Thyroid gland (tissue), 4 donors: ENCODE measurements around the gene TMC2. TPM values are rescaled to one million over a fixed set of nuclear protein-coding genes. Genes with fewer than 3 reads are reported as not detected.

Experiments
- DNase-seq, 2 donors: peaks; one replicate each; pipeline ENCODE4 v3.0.0-alpha.2; 2019
- H3K27ac ChIP-seq, 3 donors: fragments of 200-600 bp; sonication (generic); 1 replicate in 2 of 3; 2 replicates in 1 of 3; pipeline ENCODE4 v1.5.1; 2016 to 2019; ENCODE audit warnings: mild to moderate bottlenecking in 1 of 3, moderate library complexity in 1 of 3
- H3K27me3 ChIP-seq: fragments of 200-600 bp; sonication (generic); one replicate; pipeline ENCODE4 v1.5.1; 2019
- H3K36me3 ChIP-seq, 2 donors: fragments of 200-600 bp; sonication (generic); one replicate each; pipeline ENCODE4 v1.5.1; 2016 to 2019
- H3K4me1 ChIP-seq, 2 donors: fragments of 200-600 bp; sonication (generic); one replicate each; pipeline ENCODE4 v1.5.1; 2017 to 2019
- H3K4me3 ChIP-seq, 3 donors: fragments of 200-600 bp; sonication (generic); replicated peaks in 1 of 3; 1 replicate in 2 of 3; 2 replicates in 1 of 3; pipeline ENCODE4 v1.5.1; 2016; ENCODE audit warnings: mild to moderate bottlenecking in 1 of 3
- H3K9me3 ChIP-seq: fragments of 200-600 bp; sonication (generic); one replicate; pipeline ENCODE4 v1.5.1; 2017
- POLR2A ChIP-seq, 2 donors: fragments of 450-650 bp; IDR thresholded peaks; one replicate each; pipeline ENCODE4 v1.6.1; 2017; ENCODE audit warnings: antibody characterized with exemption in 2 of 2, mild to moderate bottlenecking in 2 of 2, moderate library complexity in 1 of 2
- whole genome bisulfite sequencing, 2 donors: methylation state at CpG; one replicate each; pipeline ENCODE4 v1.1.5; 2017; 5-methylcytosine and 5-hydroxymethylcytosine counted together
- intact Hi-C: fragments of 100-400 bp; cut with DNase I; formaldehyde crosslinking; loops from one replicate; pipeline ENCODE4 v1.15.1; 2023
- total RNA-seq, 4 donors: library from RNA; depleted of rRNA; stranded (reverse); fragments of >200 nt; gene quantifications; one replicate each; pipeline ENCODE4 v1.2.3, GENCODE V29; 2016
- TF ChIP-seq, protein P1 (sequence below), 6 experiments: fragments of 200-600 bp in 3 of 6; fragments of 450-650 bp in 3 of 6; sonication (generic) in 3 of 6; IDR thresholded peaks; one replicate each; pipeline ENCODE4 v1.5.1; 2016 to 2019; ENCODE audit warnings: antibody characterized with exemption in 6 of 6, mild to moderate bottlenecking in 2 of 6, inconsistent platforms in 1 of 6, moderate library complexity in 1 of 6

Gene TMC2
- total RNA-seq, 4 donors from 2014 or later: 0.11 TPM; not detected in 3

- H3K4me3 ChIP-seq: peak overlapping the region; percentile 67 to 80 (median 75)
- TF ChIP-seq, protein P1, sequence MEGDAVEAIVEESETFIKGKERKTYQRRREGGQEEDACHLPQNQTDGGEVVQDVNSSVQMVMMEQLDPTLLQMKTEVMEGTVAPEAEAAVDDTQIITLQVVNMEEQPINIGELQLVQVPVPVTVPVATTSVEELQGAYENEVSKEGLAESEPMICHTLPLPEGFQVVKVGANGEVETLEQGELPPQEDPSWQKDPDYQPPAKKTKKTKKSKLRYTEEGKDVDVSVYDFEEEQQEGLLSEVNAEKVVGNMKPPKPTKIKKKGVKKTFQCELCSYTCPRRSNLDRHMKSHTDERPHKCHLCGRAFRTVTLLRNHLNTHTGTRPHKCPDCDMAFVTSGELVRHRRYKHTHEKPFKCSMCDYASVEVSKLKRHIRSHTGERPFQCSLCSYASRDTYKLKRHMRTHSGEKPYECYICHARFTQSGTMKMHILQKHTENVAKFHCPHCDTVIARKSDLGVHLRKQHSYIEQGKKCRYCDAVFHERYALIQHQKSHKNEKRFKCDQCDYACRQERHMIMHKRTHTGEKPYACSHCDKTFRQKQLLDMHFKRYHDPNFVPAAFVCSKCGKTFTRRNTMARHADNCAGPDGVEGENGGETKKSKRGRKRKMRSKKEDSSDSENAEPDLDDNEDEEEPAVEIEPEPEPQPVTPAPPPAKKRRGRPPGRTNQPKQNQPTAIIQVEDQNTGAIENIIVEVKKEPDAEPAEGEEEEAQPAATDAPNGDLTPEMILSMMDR (IDR thresholded peaks at IDR 0.05): no peak
- TF ChIP-seq POLR2A (IDR thresholded peaks at IDR 0.05): no peak
- H3K36me3 ChIP-seq: no peaks in the 10 kb centered on the region
- intact Hi-C loops: loop anchor here (5.0 kb wide), 1 partner anchor 36 kb away; the partner anchor contains the start of gene SNRPB
- 20% methylated on average over 17 to 20 of the region's 22 CpGs for WGBS, 2 donors
- no peaks in the 10 kb centered on the region for H3K27me3 ChIP-seq
- H3K27ac ChIP-seq: peak overlapping the region in 1 of 3 donors; percentile 93
- no peaks in the 10 kb centered on the region for H3K9me3 ChIP-seq
- peaks cover 12 to 13% of the 10 kb centered on the region in 2 donors for H3K4me1 ChIP-seq
- DNase-seq: peak in 1 of 2 donors; percentile 20
Observed at GRCh38 chr20:2507875-2508630, 28.3 kb upstream of the TMC2 start.

DNA sequence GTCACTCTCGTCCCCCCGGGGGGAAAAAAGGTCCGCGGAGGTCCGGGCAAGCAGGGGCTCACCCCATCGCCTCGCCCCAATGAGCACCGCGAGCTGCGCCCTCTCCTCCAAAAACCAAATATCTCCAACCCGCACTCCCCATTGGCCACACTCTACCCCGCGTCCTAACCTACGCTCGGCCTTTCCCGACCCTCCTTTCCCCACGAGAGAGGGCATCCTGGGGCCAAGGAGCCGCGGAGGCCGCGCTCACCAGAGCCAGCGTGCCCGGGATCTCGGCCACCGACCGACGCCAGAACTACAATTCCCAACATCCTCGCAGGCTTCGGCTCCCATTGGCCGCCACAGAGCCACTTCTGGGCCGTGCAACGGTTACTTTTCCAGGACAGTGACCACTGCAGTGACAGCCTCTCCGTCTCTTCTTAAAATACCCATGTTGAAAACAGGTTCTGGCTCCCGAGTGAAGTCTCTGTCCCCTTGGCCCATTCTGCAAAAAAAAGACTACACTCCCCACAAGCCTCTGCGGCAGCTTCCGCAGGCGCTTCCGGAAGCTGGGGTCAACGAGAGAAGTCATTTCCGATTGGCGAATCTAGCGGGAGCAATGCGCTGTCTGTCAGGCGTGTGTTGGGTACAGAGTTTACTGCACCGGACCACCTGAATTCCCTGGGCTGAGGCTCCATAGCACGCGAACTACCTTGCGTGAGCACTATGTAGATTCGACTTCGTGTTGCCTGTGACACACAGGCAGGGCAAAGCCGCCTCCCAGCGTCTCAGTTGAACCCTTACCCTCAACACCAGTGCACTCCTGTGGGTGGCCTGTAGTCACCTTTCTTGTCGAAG, 27.5 kb upstream of the TMC2 start, which contains the start of gene ZNF343:
Gene ZNF343 (minus strand): TSS at position 285 of the 837 bp plus-strand sequence. CDS start 15,020 bp downstream, outside the sequence.
- 1 to 2% methylated on average over 29 to 50 of the region's 53 CpGs for WGBS, 2 donors
- Histone ChIP-seq H3K27me3 (no peaks in the 10 kb centered on the region), H3K4me1 (peaks cover 12 to 13% of the 10 kb centered on the region in 2 donors), H3K36me3 (no peaks in the 10 kb centered on the region), H3K27ac (peak within 1 kb of the TSS; percentile 74 to 93 (median 85)), H3K4me3 (peak within 1 kb of the TSS; percentile 67 to 80 (median 75)), H3K9me3 (no peaks in the 10 kb centered on the region)
- TF ChIP-seq, protein P1 (IDR thresholded peaks at IDR 0.05): no peak
- TF ChIP-seq POLR2A (IDR thresholded peaks at IDR 0.05): peak in 1 of 2 donors; percentile 61
- DNase-seq: peak; percentile 76 to 80
- intact Hi-C loops: loop anchor here (5.0 kb wide), 1 partner anchor 37 kb away; the partner anchor contains the start of gene SNRPB

DNA sequence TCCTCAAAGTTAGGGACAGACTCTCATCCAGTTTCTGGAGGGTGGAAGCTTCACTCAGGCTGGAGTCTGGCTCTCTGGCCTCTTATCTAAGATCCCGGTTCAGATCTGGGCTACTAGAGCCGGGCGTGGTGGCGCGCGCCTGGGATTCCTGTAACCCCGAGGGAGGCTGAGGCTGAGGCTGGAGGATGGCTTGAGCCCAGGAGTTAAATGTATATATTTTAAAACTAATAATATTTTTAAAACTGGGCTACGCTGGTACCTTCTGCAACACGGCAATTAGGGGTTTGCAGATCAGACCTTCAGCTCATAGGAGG, 26.9 kb upstream of the TMC2 start:
- intact Hi-C loops: loop anchor here (5.0 kb wide), 1 partner anchor 37 kb away; the partner anchor contains the start of gene SNRPB
- DNase-seq: peak in 1 of 2 donors; percentile 2
- TF ChIP-seq POLR2A (IDR thresholded peaks at IDR 0.05): no peak
- TF ChIP-seq, protein P1 (IDR thresholded peaks at IDR 0.05): no peak
- Histone ChIP-seq H3K4me3 (peak overlapping the region; percentile 67 to 80 (median 75)), H3K4me1 (peaks cover 12 to 13% of the 10 kb centered on the region in 2 donors), H3K27me3 (no peaks in the 10 kb centered on the region), H3K9me3 (no peaks in the 10 kb centered on the region), H3K27ac (peak overlapping the region; percentile 74 to 93 (median 85)), H3K36me3 (no peaks in the 10 kb centered on the region)
- 46 to 49% methylated on average over 9 of the region's 9 CpGs for WGBS, 2 donors

DNA sequence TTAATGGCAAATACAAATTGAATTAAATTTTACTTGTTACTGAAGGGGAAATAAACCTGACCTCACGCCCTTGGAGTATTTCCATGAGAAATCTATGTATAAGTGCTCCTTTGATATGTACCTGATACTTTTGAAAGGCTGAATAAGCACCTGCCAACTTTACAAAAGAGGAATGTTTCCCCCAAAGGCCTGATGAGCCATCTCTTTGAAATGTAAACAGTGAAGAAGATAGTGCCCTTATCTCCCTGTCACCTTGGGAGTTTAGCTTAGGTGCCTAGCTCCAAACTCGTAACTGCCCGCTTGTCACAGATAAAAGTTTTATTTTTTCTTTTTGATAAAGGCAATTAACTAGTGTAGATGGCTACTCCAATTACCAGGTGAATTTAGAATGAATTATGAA, 26.6 kb upstream of the TMC2 start:
- no peak for TF ChIP-seq POLR2A (IDR thresholded peaks at IDR 0.05)
- TF ChIP-seq, protein P1 (IDR thresholded peaks at IDR 0.05): no peak
- peaks cover 12 to 13% of the 10 kb centered on the region in 2 donors for H3K4me1 ChIP-seq
- H3K4me3 ChIP-seq: no peak overlapping the region
- no peaks in the 10 kb centered on the region for H3K36me3 ChIP-seq
- no peaks in the 10 kb centered on the region for H3K9me3 ChIP-seq
- no peaks in the 10 kb centered on the region for H3K27me3 ChIP-seq
- no peak for DNase-seq
- WGBS, 2 donors: 80 to 87% methylated on average over 3 of the region's 3 CpGs
- no peak overlapping the region for H3K27ac ChIP-seq
- intact Hi-C loops: loop anchor here (5.0 kb wide), 1 partner anchor 37 kb away; the partner anchor contains the start of gene SNRPB
